ENCODE measurements around the gene CDKN3.

CDKN3 gene, protein sequence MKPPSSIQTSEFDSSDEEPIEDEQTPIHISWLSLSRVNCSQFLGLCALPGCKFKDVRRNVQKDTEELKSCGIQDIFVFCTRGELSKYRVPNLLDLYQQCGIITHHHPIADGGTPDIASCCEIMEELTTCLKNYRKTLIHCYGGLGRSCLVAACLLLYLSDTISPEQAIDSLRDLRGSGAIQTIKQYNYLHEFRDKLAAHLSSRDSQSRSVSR

DNA sequence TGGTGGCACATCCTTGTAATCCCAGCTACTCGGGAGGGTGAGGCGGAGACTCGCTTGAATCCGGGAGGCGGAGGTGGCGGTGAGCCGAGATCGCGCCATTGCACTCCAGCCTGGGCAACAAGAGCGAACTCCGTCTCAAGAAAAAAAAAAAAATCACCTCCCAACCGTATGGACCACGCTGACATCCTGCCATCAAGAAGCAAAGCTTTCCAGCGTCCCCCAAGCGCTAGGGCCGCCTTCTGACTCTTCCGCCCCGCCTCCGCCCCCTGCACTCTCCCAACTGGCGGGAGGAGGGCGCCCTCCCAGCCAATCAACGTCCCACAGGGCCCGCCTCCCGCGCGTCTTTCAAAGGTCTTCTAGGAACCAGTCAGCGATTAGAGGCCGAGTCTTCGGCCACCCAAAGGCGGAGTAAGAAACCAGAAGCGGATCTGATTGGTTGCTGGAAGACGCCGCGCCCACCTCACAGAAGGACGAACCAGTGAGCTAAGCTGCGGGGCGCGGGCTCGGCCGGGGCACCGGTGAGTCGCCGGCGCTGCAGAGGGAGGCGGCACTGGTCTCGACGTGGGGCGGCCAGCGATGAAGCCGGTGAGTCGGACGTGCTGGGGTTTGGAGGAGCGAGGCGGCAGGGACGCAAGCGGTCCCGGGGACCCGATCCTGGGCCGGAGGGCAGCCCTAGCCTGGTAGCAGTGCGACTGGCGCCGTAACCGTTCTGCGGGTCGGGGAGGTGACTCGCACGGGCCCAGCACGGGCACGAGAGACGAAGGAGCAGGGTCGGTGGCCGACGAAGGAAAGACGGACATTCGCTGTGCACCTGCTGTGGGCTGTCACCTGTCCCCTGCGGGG, at the start of gene CDKN3:
TSS of gene CDKN3 (plus strand) at position 515 of the 843 bp plus-strand sequence. CDS start at position 577, 62 bp downstream.
- DNase-seq (ENCODE audit: low read depth in 3 of 3): peak; percentile 94 to 96 (median 94)

DNA sequence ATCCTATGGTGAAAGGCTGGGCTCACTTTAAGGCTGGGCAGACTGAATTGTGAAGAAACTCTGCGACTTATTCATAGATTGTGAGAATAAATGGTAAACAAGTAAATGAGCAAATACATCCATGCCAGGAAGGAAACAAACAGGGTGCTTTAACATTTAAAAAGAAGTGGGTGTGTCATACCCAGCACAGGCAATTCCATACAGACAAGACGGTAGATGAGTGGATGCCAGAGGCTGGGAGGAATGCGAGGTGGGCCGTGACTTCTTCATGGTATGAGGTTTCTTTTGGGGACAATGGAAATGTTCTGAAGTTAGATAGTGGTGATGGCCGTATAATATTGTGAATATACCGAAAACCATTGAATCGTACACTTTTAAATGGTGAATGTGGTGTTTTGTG, 49.8 kb upstream of the CDKN3 start:
- DNase-seq (ENCODE audit: low read depth in 3 of 3): no peak

DNA sequence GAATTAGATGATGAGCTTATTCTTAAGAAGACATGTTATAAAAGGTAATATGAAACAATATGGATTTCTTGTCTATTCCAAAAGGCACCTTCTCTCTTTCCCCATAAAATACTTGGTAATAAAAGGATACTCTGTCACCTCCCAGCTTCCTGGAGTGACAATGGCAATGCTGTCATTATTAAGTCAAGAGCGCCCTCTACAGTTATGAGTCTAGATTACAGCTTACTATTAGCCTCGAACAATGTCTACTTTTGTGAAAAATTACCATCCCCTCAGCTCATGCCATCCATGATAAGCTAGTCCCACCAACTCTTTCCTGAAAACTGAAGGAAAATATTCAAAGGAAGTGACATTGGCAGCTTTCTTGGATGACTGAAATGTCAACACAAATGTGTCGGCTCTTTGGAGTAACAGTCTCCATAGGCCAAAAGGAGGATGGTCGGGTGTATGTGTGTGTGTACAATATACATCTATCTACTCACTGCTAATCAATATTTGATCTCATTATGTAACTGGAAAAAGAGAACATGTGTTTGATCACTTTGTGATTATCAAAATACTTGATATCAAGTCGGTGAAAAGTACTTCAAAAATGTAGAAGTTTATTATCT, 48.7 kb upstream of the CDKN3 start:
- DNase-seq (ENCODE audit: low read depth in 3 of 3): no peak

DNA sequence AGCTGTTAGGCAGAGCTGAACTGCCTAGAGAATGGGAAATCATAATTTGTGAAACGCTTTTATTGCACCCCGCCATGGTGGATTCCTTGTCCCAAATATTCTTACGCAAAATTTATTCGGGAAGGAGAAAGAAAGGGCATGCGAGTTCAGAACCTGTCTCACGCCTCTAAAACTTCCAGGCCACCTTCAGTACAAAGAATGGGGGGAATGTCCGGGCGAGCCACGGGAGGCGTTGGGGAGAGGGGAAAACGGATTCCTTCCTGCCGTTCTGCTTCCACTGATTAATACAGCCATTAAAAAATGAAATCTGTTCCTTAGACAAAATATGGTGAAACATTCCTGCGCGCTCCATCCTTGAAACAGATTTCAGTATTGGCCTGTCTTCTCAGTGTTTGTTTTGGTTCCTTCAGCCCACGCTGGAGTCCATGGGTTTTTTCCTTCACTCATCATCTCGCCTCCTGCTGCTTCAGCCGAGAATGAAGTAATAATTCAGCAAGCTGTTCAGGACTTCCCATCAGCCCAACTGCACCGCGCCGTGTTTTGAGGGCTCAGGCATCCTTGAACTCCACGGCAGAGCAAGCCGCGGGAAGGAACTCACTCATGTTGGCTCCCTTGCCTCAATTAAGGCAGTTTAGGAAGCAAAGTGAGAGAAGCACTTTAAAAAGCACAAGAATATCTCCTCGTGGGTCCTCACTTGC, 47.7 kb upstream of the CDKN3 start:
- no peak for DNase-seq (ENCODE audit: low read depth in 3 of 3)

DNA sequence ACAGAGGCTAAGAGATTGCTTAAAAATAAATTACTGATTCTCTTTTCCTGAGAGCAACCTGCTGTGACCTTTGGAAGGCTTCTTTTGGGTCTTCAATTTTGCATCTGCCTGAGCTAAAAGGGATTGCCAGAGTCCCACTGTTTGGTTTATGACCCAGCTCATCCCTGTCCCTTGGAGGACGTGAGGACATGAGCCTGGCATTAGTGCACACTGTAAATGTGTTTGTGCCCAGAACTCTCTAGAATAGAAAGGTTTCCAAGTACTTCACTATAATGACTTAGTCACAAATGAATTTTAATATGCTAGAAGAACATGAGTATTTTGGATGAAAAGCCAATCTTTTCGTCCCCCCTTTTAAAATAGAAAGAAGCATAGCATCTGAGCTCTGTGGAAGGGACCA, 47.1 kb upstream of the CDKN3 start:
- no peak for DNase-seq (ENCODE audit: low read depth in 3 of 3)

DNA sequence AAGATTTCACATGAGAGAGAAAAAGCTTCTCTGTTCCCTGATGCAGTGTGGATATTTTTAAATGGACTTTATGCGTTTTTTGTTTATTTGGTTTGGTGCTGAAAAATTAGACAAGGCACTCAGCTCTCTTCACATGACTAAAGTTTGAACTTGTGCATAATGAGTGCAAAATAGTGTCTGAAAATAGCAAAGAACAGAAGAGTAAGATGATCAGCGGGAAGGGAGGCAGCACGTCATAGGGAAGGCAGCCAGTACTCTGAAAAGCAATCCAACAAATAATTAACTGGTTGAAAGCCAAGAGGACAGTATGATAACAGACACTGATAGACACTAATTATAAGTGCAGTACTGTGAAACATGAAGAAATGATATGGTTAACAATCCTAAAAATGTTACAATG, 46.6 kb upstream of the CDKN3 start:
- no peak for DNase-seq (ENCODE audit: low read depth in 3 of 3)

DNA sequence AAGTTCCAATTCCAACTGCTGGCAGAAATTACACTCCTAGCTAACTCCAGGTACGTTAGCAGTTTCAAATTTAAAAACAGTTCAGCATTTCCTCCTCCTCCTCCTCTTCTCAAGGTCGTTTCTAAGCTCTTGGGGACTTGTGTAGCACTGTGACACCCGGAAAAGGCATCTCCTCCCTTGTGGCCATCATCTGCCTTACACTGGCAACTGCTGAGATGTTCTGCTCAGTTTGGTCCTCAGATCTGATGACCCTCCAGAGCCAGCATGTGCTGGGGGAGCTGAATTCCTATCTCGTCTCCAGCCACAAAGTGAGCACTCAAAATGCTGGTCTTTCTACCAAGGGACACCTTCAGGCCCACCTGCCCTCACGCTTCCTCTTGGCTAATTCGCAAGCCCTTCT, 43.5 kb upstream of the CDKN3 start:
- no peak for DNase-seq (ENCODE audit: low read depth in 3 of 3)

DNA sequence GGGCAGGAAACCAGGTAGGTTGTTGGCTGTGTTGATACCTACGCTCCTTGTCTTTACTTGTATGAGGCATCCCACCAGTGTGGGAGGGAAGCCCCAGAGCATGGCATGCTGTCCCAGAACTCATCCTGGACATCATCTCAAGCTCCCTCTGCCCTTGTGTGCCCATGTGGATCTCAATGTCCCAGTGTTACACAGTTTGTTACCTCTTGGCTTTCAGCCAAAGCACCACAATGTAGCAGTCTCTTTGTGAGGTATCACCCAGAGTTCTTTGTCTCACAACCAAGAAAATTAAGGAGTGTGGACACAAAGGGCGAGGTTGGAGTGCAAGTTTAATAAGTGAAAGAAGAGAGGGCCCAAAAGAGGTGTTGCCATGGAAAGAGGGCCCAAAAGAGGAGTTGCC, 43.1 kb upstream of the CDKN3 start:
- DNase-seq (ENCODE audit: low read depth in 3 of 3): no peak

DNA sequence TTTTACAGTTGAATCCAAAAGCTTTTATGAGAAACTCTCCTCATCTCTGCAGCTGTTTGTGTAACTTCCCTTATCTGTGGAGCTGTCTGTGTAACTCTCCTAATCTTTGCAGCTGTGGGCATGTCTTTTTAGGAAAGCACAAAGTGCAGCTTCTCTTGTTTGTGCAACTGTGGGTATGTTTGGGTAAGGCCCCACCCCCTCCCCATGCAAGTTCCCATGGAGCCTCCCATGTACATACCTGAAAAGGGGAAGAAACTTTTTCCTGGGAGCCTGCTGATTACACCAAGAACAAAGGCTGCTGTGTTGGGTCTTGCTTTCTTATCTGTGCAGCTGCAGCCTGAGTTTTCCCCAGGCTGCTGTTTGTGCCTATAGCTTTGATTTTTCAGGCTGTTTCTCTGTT, 42.7 kb upstream of the CDKN3 start:
- no peak for DNase-seq (ENCODE audit: low read depth in 3 of 3)

DNA sequence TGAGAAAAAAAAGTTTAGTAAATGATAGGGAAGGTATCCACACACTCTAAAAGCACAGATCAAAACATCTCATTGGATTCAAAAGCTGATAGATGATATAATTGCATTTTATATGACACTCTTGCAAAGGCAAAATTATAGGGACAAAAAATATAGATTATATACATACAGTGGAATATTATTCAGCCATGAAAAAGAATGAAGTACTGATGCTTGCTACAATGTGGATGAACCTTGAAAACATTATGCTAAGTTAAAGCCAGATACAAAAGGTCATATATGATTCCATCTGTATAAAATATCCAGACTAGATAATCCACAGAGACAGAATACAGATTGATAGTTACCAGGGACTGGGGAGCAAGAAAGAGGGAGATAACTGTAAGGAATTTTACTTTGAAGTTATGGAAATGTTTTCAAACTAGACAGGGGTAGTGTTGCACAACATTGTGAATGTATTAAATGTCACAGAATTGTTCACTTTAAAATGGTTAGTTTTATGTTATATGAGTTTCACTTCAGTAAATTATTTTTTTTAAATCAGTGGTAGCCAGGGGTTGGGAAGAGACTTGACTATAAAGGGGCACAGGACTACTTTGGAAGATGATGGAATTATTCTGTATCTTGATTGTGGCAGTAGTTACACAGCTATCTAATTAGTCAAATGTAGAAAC, 41.7 kb upstream of the CDKN3 start:
- no peak for DNase-seq (ENCODE audit: low read depth in 3 of 3)

DNA sequence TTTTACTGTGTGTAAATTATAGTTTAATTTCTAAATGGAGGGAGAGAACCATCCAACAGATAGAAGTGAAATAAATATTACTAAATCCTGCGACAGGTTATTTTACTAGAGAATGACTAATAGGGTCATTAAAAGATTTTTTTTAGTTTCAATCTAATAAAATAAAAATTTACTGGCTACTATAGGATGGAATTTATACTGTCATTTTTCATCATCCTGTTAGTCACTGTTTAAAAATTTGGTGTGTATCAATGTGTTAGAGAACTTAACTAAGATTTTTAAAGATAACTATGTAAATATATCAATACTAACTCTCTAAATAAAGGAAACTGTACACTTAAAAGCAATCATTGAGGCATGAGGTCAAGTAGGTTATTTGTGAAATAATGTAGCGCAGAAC, 41.1 kb upstream of the CDKN3 start:
- no peak for DNase-seq (ENCODE audit: low read depth in 3 of 3)

DNA sequence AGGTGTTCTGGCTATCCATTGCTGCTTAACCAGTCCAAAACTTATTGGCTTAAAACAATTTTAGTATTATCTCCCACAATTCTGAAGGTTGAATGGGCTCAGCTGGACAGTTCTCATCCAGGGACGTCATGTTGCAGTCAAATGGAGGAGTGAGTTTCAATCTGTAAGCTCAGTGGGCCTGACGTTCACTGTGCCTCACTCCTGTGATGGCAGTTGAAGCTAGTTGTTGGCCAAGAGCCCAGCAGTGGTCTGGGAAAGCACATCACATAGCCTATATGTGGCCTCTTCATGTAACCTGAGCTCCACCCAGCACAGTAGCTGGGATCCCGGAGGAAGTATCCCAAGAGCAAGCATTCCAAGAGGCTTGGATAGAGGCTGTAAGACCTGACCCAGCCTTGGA, 40.6 kb upstream of the CDKN3 start:
- no peak for DNase-seq (ENCODE audit: low read depth in 3 of 3)

DNA sequence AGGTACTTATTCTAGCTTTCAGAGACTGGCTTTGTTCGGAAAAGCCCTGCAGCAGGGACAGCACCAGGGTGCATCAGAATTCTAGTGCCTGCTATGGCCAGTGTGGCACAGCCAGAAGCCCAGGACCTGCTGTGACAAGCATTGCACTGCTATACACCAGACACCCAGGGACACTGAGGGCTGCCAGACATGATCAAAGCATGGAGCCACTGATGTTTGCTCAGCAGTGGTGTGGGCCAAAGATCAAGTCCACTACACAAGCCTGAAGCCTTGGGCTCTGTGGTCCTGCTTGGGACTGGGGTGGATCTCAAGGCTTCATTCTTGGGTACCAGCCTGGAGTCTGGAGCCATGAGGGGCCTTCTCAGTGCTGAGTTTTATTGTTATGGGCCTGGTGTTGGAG, 36.1 kb upstream of the CDKN3 start:
- DNase-seq (ENCODE audit: low read depth in 3 of 3): no peak

DNA sequence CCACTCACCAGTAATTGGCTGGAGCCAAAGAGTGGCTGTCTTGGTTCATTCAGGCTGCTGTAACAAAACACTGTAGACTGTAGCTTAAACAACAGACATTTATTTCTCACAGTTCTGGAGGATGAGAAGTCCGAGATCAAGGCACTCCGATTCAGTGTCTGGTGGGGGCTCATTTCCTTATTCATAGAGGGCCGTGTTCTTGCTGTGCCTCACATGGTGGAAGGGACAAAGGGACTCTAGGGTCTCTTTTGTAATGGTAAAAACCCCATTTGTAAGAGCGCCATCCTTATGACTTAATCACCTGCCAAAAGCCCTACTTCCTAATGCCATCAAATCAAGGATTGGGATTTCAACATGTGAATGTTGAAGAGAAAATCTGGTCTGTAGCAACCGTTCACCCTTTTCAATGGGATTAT, 34.7 kb upstream of the CDKN3 start:
- DNase-seq (ENCODE audit: low read depth in 3 of 3): no peak

DNA sequence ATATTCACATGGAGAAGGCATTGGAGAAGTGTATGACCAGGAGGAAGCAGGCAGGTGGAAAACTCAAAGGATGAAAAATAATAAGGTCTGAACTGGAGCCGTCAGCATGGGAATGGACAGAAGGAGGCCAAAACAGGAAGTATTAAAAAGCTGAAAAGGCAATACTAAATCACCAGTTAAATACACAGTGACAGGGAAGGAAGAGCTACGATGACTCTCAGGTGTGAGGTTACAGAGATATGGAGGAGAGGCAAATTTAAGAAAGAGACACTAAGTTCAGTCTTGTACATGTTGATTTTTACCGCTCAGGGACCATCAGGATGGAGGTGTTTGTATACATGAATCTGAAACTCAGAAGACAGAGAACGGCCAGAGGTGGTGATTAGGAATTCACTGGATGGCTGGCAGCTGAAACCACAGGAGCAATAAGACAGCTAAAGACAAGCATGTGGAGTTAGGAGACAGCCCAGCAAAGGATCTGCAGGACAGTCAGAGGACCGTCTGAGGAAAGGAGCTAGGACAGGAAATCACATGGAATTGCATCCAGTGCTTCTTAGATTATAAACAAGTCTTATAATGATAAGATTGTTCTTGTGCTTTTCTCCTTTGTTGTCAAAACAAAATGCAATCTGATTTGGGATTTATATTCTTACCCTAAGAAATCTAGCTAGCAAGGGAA, 33.9 kb upstream of the CDKN3 start:
- DNase-seq (ENCODE audit: low read depth in 3 of 3): no peak

DNA sequence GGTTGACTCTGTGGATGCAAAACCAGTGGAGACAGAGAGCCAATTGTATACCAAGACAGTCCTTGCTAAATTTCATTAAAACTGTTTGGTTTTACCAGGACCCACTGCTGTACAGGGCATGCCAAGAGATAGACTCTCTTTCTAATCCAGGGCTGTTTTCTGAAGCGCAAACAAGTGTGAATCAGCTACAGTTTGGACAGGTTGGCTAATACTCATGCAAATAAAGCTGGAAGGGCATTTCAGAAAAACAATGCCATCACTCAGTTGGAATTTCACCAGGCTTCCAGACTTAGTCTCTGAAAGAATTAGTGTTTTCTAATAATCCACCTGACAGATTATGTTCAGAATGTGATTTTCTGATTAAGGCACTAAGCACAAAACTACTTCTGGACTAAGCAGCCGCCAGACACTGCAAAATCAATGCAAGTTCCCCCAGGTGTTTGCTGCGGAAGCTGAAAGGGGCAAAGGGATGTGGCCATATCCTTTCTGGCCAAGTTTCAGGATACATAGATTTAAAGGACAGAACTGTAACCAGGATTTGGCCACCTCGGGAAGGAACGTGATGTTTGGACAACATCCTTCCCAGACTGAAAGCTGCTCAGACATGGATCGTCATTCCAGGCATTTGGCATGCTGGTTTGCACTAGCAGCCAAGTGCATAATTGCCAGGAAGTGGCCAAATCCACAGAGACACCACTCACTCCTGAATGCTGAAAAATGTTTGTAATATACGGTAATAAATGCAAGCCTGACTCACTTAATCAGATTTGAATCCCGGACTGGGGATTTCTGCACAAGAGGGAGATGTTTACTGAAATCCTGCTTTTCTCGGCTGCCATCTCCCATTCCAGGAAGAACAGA, 32.0 kb upstream of the CDKN3 start:
- DNase-seq (ENCODE audit: low read depth in 3 of 3): no peak

DNA sequence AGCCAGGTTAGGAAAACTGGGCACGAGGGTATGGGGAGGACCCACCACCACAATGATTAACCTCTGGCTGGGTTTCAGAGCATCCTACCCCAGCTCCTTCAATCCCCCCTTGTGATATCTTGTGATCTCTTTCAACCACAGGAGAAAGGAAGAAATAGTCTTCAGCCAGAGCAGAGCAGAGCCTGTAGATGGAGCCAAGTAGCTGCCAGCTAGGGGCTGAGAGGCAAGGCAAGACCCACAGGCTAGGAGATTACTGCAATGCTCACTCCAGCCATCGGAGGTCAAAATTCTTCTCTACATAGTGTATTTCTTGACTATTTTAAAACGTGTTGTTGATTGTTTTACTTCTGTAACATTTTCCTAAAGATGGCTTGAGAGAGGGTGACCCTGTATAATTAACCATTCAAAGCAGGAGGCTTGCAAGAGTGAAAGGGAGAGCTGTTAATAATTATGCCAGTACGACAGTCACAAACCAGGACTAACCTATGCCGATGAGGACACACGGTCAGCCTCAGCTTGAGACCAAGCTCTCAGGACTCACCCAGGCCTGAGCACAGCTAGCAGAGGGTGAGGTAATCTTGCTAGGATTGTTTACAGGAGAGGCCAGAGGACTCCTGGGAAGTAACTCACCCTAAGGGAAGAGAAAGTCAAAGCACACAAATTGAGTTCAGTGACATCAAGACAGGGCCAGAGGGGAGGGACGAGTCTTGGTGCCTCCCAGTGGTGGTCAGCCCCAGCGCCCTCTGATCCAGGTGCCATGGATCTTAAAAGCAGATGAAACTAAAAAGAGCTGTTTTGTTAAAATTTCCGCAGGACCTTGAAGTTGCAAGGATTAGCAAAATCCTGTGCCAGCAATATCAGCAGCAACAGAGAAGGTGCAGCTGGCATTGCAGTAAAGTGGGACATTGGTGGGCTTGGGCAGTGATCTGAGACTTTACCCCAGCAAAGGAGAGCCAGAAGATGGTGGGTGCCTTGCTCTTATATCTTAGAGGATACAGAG, 29.8 kb upstream of the CDKN3 start:
- DNase-seq (ENCODE audit: low read depth in 3 of 3): peak in 1 of 3 donors; percentile 6

DNA sequence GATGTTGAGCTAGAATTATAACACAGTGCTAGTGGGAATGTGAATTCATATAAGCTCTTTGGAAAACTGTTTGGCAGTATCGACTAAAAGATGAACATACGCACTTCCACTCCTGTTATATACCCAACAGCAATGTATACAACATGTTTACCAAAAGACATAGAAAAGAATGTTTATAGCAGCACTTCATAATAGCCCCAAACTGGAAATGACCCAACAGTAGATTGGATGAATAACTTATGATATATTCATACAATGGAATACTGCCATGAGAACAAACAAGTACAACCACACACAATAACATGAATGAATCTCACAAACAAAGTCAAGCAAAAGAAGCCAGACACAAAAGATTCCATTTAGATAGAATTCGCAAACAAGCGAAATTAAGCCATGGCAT, 28.5 kb upstream of the CDKN3 start:
- no peak for DNase-seq (ENCODE audit: low read depth in 3 of 3)

DNA sequence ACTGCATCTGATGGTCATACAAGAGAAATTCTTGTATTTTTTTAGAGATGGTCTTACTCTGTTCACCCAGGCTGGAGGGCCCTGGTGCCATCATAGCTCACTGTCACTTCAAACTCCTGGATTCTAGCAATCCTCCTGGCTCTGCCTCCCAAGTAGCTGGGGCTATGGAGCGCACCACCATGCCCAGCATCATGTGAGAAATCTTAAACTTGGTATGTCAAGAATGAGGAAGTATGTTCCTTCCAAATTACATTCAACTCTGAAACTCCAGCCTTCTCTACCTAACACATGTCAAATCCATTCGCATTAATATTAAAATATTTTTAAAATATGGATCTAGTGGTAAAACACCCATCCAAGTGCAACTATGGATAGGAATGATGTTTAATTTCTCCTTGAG, 27.5 kb upstream of the CDKN3 start:
- DNase-seq (ENCODE audit: low read depth in 3 of 3): no peak
